ENCODE data around the gene METAP1D. TPM values are rescaled to one million over a fixed set of nuclear protein-coding genes. Genes with fewer than 3 reads are reported as not detected.

Gene METAP1D
- total and polyA plus RNA-seq, 2 donors (not counting 3 experiments of a cell fraction or from before 2014, with no cell fraction given) = 4.2 to 8.1 TPM

- ChIA-PET POLR2A (no interaction called here), CTCF (interaction anchor here (1.3 to 2.7 kb wide), 4 partner anchors 9 to 15 kb away, joined by 3 to 12 read pairs (median 6); partner anchors contain the start of gene DLX2)
- no peak for DNase-seq (ENCODE audit: low read depth, low spot score)
- dilution Hi-C loops (cut with MboI; ENCODE audit: extremely low pct_ligation_motif_present, low sequenced_read_pairs) = no loop called here
- no peaks in the 10 kb centered on the region for H4K20me1 ChIP-seq (replicated peaks; ENCODE audit: control insufficient read depth, extremely low read depth, insufficient read depth, low read length)
- no peak overlapping the region for H3K4me2 ChIP-seq (ENCODE audit: insufficient read depth, low read length)
- H3K9me3 ChIP-seq (replicated peaks; ENCODE audit: control insufficient read depth, insufficient read depth, low read length) = no peaks in the 10 kb centered on the region
- TF ChIP-seq EZH2 (IDR thresholded peaks at IDR 0.05; ENCODE audit: borderline replicate concordance, low read depth, low read length, severe bottlenecking) (peak; percentile 19), CTCF (IDR thresholded peaks at IDR 0.05; ENCODE audit: extremely low read depth in 1 of 2, insufficient read depth in 1 of 2, low read depth in 1 of 2, low read length in 2 of 2) (no peak), JUN (IDR thresholded peaks at IDR 0.05; ENCODE audit: borderline replicate concordance, insufficient read depth, insufficient read length, low read depth) (no peak), POLR2A (IDR thresholded peaks at IDR 0.05; ENCODE audit: low read depth, low read length) (no peak)
- no peak overlapping the region for H3K27ac ChIP-seq (ENCODE audit: insufficient read depth, low read depth, low read length)
- H3K36me3 ChIP-seq (ENCODE audit: control insufficient read depth in 2 of 2, extremely low read depth in 1 of 2, insufficient read depth in 2 of 2, low read length in 2 of 2) = no peaks in the 10 kb centered on the region
- intact Hi-C loops (cut with micrococcal nuclease) = no loop called here
- BruUV-seq (replicated peaks) = no TSS peak
- H3K9ac ChIP-seq (replicated peaks; ENCODE audit: extremely low read depth, insufficient read depth, low read length) = no peak overlapping the region
- H3K9me1 ChIP-seq (replicated peaks; ENCODE audit: control insufficient read depth, extremely low read depth, insufficient read depth, low read length) = no peaks in the 10 kb centered on the region
- H3K4me1 ChIP-seq (ENCODE audit: control insufficient read depth, extremely low read depth, insufficient read depth, low read length) = peaks cover 20% of the 10 kb centered on the region
- H3K79me2 ChIP-seq (ENCODE audit: control insufficient read depth, insufficient read depth, low read length) = no peaks in the 10 kb centered on the region
- H2AFZ ChIP-seq (ENCODE audit: low read depth, low read length) = no peak overlapping the region
- H3K27me3 ChIP-seq (ENCODE audit: control insufficient read depth in 2 of 2, insufficient read depth in 2 of 2, low read length in 2 of 2) = peaks cover 89 to 100% of the 10 kb centered on the region in 2 experiments
- FAIRE-seq = no peak
- H3K4me3 ChIP-seq (replicated peaks in 1 of 3; ENCODE audit: insufficient read depth in 1 of 3, low read depth in 1 of 3, low read length in 3 of 3) = no peak overlapping the region
These were observed 87.5 kb downstream of the METAP1D start for GRCh38 chr2:172087207-172087779.

- dilution Hi-C loops (cut with MboI; ENCODE audit: extremely low pct_ligation_motif_present, low sequenced_read_pairs) = no loop called here
- Histone ChIP-seq H3K9ac (replicated peaks; ENCODE audit: extremely low read depth, insufficient read depth, low read length) (no peak overlapping the region), H2AFZ (ENCODE audit: low read depth, low read length) (no peak overlapping the region), H3K36me3 (ENCODE audit: control insufficient read depth in 2 of 2, extremely low read depth in 1 of 2, insufficient read depth in 2 of 2, low read length in 2 of 2) (no peaks in the 10 kb centered on the region), H3K4me1 (ENCODE audit: control insufficient read depth, extremely low read depth, insufficient read depth, low read length) (peaks cover 20% of the 10 kb centered on the region), H3K4me2 (ENCODE audit: insufficient read depth, low read length) (no peak overlapping the region), H4K20me1 (replicated peaks; ENCODE audit: control insufficient read depth, extremely low read depth, insufficient read depth, low read length) (no peaks in the 10 kb centered on the region), H3K9me1 (replicated peaks; ENCODE audit: control insufficient read depth, extremely low read depth, insufficient read depth, low read length) (no peaks in the 10 kb centered on the region), H3K4me3 (replicated peaks in 1 of 3; ENCODE audit: insufficient read depth in 1 of 3, low read depth in 1 of 3, low read length in 3 of 3) (no peak overlapping the region), H3K27me3 (ENCODE audit: control insufficient read depth in 2 of 2, insufficient read depth in 2 of 2, low read length in 2 of 2) (peaks cover 89 to 100% of the 10 kb centered on the region in 2 experiments), H3K79me2 (ENCODE audit: control insufficient read depth, insufficient read depth, low read length) (no peaks in the 10 kb centered on the region), H3K9me3 (replicated peaks; ENCODE audit: control insufficient read depth, insufficient read depth, low read length) (no peaks in the 10 kb centered on the region), H3K27ac (ENCODE audit: insufficient read depth, low read depth, low read length) (no peak overlapping the region)
- TF ChIP-seq POLR2AphosphoS5 (IDR thresholded peaks at IDR 0.05; ENCODE audit: insufficient read depth, low read depth, low read length) (no peak), EZH2 (IDR thresholded peaks at IDR 0.05; ENCODE audit: borderline replicate concordance, low read depth, low read length, severe bottlenecking) (peak; percentile 86)
- intact Hi-C loops (cut with micrococcal nuclease) = no loop called here
- no peak for DNase-seq (ENCODE audit: low read depth, low spot score)
- ChIA-PET CTCF (interaction anchor here (0.9 to 1.9 kb wide), 3 partner anchors 8 to 17 kb away, joined by 3 to 6 read pairs (median 3); no protein-coding TSS in a partner anchor), POLR2A (no interaction called here)
- BruUV-seq (replicated peaks) = no TSS peak
- FAIRE-seq = no peak
These were observed 88.1 kb downstream of the METAP1D start for GRCh38 chr2:172087780-172088244.

All from endothelial cell of umbilical vein (primary cell).